HG02840 (cell line): ENCODE measurements around the gene SLC12A7.

ENCODE experiments used
- ATAC-seq: cut with Tn5 transposase; IDR thresholded peaks from one replicate; pipeline ENCODE4 v1.9.1; 2021; ENCODE audit warnings: mild to moderate bottlenecking, moderate library complexity, moderate number of reproducible peaks; ENCODE audit not compliant: unreplicated experiment, low FRiP score

The SLC12A7 gene

GRCh38 chr5:1041225-1042143 lies 70.4 kb downstream of the SLC12A7 start:
- ATAC-seq: no peak

DNA sequence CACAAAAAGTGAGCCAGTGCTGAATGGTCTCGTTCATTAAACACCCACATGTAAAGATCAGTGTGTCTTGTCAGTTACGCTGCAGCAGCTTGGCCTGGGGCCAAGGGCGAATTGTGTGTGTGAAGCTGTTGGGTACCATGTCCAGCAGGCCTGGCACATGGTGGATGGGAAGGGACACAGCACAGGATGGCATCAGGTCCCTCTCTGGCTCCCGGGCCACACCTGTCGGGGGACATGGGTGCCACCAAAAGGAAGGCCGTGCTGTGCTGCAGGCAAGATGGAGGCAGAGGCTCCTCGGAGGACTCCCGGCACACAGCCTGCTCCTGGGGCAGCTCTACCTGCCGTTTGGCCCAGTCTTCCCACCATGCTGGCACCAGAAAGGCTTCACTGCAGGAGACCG lies 71.3 kb downstream of the SLC12A7 start:
- ATAC-seq: no peak

GRCh38 chr5:1039706-1040260 lies 72.1 kb downstream of the SLC12A7 start:
- no peak for ATAC-seq

GRCh38 chr5:1039210-1039548 lies 72.7 kb downstream of the SLC12A7 start:
- ATAC-seq: no peak

DNA sequence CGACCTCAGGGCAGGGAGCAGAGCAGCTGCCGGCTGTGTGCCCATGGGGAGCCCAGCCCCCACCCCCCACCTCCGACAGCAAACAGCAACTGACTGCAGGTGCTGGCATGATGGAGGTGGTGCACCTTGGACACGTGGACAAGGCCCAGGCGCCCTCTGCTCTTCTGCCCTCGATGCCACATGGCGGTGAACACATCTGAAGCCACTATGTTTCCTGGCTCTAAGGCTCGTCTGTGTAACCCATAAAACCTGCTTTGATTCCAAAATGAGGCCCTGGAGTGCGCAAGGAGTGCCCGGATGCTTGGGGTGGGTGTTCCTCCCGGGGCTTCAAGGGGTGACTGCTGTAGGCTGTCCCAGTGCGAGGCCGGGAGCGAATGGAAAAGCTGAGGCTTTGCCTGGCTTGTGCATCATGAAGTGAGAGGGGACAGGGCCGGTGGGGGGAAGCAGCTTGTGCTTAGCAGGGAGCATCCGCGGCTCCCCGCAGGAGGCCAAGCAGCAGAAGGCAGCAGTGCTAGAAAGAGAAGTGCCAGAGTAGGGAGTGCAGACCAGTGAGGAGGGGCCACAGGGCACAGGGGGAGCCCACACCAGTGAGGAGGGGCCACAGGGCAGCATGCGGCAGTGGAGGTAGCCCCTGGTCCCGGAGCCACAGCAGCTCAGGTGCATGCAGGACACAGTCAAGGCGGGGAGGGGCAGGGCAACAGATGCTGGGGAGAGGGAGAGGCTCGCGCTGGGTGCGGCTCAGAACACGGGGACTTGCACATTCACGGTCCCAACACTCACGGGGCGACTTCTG lies 73.2 kb downstream of the SLC12A7 start:
- no peak for ATAC-seq

DNA sequence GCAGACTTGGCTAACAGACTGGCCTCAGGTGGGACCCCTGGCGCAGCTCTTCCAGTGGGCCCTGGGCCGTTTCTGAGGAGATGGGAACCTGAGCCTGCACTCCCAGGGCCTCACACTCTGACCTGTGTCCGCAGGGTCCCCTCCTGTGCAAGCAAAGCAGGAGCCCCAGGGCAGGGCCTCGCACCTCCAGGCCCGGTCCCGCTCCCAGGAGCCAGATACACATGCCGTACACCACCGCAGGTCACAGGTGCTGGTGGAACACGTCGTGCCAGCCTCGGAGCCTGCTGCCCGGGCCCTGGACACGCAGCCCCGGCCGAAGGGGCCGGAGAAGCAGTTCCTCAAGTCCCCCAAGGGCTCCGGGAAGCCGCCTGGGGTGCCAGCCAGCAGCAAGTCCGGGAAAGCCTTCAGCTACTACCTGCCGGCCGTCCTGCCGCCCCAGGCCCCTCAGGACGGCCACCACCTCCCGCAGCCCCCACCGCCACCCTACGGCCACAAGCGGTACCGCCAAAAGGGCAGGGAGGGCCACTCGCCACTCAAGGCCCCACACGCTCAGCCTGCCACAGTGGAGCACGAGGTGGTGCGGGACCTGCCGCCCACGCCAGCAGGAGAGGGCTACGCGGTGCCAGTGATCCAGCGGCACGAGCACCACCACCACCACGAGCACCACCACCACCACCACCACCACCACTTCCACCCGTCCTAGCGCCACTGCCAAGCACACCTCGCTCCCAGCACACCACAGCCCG lies 74.0 kb downstream of the SLC12A7 start:
- no peak for ATAC-seq

- no peak for ATAC-seq
These were observed 74.7 kb downstream of the SLC12A7 start for GRCh38 chr5:1037123-1037670.

- ATAC-seq: no peak
These were observed 75.2 kb downstream of the SLC12A7 start for GRCh38 chr5:1036504-1037122.

DNA sequence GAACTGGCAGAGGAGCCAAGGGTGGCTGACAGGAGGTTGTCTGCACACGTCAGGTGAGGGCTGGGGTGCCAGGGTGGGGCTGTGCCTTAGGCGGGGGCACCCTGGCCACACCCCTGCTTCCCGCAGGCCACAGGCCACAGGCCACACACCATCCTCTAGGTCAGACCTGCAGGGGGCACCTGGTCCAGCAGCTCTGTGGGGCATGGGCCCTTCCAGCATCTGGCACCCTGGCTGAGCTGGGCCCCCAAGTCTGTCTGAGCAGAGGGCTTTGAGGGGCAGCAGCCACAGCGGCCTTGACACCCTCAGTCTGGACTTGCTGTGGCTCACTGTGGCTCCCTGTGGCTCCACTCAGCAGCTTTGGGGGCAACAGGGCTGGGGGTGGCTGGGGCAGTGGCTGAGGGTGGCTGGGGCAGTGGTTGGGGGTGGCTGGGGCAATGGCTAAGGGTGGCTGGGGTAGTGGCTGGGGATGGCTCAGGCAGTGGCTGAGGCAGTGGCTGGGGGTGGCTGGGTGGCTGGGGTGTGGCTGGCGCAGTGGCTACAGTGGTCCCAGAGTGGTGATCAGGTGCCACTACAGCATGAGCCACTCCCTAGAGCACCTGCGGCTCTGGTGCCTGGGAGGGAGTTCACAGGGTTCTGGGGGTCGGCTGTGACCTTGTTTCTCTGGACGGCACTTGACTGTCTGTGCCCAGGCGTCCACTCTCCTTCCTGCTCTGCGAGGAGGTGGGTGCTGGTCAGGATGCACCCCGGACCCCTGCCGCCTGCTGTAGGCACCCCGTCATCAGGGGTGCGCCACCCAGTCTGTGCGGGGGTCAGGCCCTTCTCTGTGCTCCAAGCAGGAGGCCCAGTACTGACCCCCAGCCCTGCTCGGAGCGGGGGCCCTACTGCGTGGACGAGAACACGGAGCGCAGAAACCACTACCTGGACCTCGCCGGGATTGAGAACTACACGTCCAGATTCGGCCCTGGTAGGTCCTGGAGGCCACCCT lies 76.2 kb downstream of the SLC12A7 start:
- ATAC-seq: no peak

- ATAC-seq: no peak
These were observed 76.9 kb downstream of the SLC12A7 start for GRCh38 chr5:1034986-1035385.

- no peak for ATAC-seq
These were observed 77.4 kb downstream of the SLC12A7 start for GRCh38 chr5:1034421-1034905.

DNA sequence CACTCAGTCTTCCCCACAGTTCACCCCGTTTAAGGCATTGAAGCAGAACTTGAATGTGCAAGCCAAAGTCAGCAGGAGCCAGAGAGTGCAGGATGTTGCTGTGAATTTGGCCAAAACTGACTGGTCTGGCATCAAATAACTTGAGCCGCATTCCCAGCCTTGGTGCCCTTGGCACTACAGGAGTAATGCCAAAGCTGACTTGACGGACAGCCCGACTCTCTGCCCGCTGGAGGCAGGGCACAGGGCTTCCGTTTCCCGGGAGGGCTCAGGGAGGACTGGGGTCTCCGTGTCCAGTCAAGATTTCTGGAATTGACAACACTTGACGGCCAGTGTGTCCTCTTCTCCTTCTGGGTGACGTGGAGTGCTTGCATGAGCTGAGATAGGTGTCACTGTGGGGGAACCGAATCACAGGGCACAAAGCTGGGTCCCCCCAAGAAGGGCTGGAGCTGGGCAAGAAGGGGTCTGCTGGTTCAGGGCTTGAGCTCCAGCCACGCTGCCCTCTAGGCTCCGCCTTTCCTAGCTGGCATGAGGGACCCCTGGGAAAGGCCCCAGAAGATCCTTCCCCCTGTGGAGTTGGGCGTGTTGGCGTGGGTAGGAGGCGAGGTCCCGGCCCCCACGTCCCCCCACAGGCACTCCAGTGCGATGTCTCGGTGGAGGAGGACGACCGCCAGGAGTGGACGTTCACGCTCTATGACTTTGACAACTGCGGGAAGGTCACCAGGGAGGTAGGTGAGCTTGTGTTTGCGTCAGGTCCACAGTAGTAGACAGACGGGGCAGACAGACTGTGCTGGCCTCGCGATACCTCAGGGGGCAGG lies 78.0 kb downstream of the SLC12A7 start:
- no peak for ATAC-seq

DNA sequence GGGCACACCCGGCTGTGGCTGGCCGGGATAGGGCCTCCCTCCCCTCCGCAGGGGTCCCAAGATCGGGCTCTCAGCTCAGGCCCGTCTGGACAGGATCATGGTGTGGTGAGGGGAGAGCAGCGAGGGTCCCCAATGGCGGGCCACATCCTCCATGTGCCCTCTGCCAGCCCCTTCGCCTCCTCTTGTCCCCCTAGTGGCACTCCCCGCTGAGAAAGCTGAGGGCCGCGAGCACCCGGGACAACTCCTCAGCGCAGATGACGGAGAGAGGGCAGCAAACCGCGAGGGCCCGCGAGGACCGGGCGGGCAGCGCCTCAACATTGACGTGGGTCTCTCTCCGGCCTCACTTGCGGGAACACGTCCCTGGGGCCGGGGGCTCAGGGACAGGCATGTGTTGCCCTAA lies 78.7 kb downstream of the SLC12A7 start:
- ATAC-seq: no peak

DNA sequence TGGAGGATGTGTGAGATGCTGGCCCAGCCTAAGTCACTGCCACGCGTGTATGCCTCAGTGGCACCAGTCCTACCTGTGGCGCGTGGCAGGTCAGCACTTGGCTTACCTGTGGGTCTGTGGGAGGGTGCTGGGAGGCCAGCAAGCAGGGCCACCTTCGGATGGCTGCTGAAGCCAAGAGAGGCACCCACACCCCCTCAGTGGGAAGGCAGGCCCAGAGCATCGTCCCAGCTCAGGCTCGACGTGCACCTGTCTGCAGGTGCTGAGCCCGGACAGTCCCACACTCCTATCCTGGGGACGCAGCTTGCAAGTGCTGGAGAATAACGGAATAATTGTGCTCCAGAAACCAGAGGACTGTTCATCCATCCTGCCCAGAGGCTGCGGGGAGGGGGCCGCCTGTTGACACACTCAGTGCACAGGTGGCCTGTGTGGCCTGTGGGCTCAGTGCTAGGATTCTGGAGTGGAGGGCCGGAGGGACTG lies 79.3 kb downstream of the SLC12A7 start:
- ATAC-seq: no peak

- no peak for ATAC-seq
These were observed 79.9 kb downstream of the SLC12A7 start for GRCh38 chr5:1032011-1032410.

DNA sequence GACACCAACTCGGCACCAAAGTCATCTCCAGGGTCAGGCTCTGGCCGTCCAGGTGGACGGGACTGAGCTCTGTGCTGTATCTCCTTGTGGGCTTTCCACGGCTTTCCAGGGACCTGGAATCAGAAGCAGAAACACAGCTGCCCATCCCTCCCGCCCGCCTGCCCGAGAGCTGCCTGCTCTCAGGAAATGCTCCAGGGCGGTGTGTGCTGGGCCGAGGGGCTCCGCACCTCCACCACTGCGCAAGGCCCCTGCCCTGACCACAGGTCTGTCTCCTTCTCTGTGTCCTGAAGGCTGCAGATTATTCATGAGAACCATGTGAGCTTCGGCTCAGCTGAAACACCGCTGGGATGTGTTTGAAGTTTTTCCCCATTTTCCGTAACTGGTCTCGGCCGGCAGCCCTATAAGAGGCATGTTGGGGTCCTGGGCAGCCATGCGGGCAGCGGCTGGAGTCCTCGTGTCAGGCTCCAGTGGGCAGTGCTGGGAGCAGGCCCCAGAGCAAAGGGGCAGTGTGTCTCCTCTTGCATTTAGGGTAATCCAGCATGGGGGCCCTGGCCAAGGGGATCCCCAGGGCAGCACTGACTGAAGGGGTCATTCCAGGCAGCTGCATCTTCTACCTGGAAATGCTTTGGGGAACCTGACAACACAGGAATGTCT lies 80.4 kb downstream of the SLC12A7 start:
- no peak for ATAC-seq

DNA sequence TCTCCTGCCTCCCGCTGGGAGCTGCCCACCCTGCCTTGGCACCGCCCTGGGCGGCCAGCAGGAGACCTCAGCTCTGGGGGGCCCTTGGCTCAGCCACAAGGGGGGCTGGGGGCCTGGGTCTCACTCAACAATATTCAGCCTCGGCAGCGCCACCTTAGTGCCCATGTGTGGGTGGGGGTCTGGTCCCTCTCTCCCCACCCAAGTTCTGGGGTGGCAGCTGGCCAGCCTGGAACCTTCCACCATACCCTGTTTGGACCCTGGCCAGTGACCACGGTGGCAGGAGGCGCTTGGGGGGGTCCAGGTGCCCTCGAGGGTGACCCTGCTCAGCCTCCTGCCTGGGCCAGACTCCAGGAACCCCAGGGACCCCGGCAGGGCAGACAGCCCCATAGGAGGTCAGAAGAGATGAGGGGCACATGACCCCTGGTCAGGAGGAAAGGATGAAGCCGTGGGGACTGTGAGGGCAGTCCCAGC lies 81.0 kb downstream of the SLC12A7 start:
- ATAC-seq: no peak
